Left lung (tissue), 10 donors: ENCODE results near the gene BMAL2. TPM values are rescaled to one million over a fixed set of nuclear protein-coding genes. Genes with fewer than 3 reads are reported as not detected.
A peak's percentile ranks its signal among the peaks of the same experiment; 100 is the strongest.

Experiments
- ATAC-seq: fragments of 200-7000 bp; cut with Tn5 transposase; one replicate; pipeline ENCODE4 v1.9.1; 2020; ENCODE audit warnings: moderate library complexity
- DNase-seq, 4 donors: peaks; one replicate each; pipeline ENCODE4 v3.0.0-alpha.2; 2013 to 2020
- H3K27ac ChIP-seq, 2 donors: fragments of 200-600 bp; sonication (generic) in 1 of 2; one replicate each; pipeline versions ENCODE4 v1.5.0 to v1.8.0; 2020 to 2021
- H3K27me3 ChIP-seq, 2 donors: fragments of 200-600 bp; sonication (generic) in 1 of 2; one replicate each; pipeline versions ENCODE4 v1.5.0 to v1.8.0; 2020 to 2021
- H3K36me3 ChIP-seq, 2 donors: fragments of 200-600 bp; sonication (generic) in 1 of 2; one replicate each; pipeline versions ENCODE4 v1.5.0 to v1.8.0; 2020 to 2021
- H3K4me1 ChIP-seq, 2 donors: fragments of 200-600 bp; one replicate each; pipeline ENCODE4 v1.8.0; 2021
- H3K4me3 ChIP-seq, 2 donors: fragments of 200-600 bp; sonication (generic) in 1 of 2; one replicate each; pipeline versions ENCODE4 v1.5.0 to v1.8.0; 2020 to 2021; ENCODE audit warnings: mild to moderate bottlenecking in 1 of 2
- H3K9me3 ChIP-seq, 2 donors: fragments of 200-600 bp; sonication (generic) in 1 of 2; one replicate each; pipeline versions ENCODE4 v1.5.0 to v1.8.0; 2020 to 2021
- CTCF ChIP-seq, 2 donors: fragments of 200-600 bp; sonication (generic) in 1 of 2; IDR thresholded peaks; one replicate each; pipeline versions ENCODE4 v1.5.0 to v1.8.0; 2021; ENCODE audit warnings: antibody characterized with exemption in 2 of 2
- intact Hi-C, 2 donors: fragments of 100-400 bp; cut with DNase I; formaldehyde crosslinking; loops; one replicate each; pipeline versions ENCODE4 v1.11.2 to v1.14.2; 2022
- polyA plus RNA-seq, 6 donors: library from polyadenylated mRNA; unstranded; fragments of 120-200 nt; gene quantifications; one replicate each; pipeline ENCODE4 v1.2.1, GENCODE V29; 2013; ENCODE audit not compliant: insufficient read length in 6 of 6
- total RNA-seq, 2 donors: library from RNA; stranded (reverse); fragmentation: NEBNext Ultra II Directional; extraction: Animal tissue kit (Norgen Biotek cat#: 25700); gene quantifications; one replicate each; pipeline ENCODE4 v1.2.1, GENCODE V29; 2021
- donor health status: DM: no; HTN: yes; CAD: no.
- donor health status: DM: no; HTN: no; CAD: no.

BMAL2 gene
- total and polyA plus RNA-seq, 8 donors = 3.2 to 14.1 (median 4.2) TPM

- no peak overlapping the region for H3K4me3 ChIP-seq
- DNase-seq = no peak
- intact Hi-C loops = no loop called here
- H3K27me3 ChIP-seq = peaks cover 0 to 25% of the 10 kb centered on the region in 2 donors
- H3K9me3 ChIP-seq = no peaks in the 10 kb centered on the region
- no peaks in the 10 kb centered on the region for H3K36me3 ChIP-seq
- peak; percentile 3 for ATAC-seq
- H3K27ac ChIP-seq = no peak overlapping the region
- TF ChIP-seq CTCF (IDR thresholded peaks at IDR 0.05) = no peak
- H3K4me1 ChIP-seq = peaks cover 0 to 24% of the 10 kb centered on the region in 2 donors
Measured at GRCh38 chr12:27336282-27336653, 3.6 kb downstream of the BMAL2 start.

- DNase-seq = no peak
- Histone ChIP-seq H3K4me1 (peaks cover 0 to 13% of the 10 kb centered on the region in 2 donors), H3K9me3 (no peaks in the 10 kb centered on the region), H3K27ac (no peak overlapping the region), H3K27me3 (peaks cover 0 to 15% of the 10 kb centered on the region in 2 donors), H3K4me3 (no peak overlapping the region), H3K36me3 (no peaks in the 10 kb centered on the region)
- no peak for ATAC-seq
- TF ChIP-seq CTCF (IDR thresholded peaks at IDR 0.05) = no peak
- intact Hi-C loops = no loop called here
Measured at GRCh38 chr12:27337376-27337775, 4.7 kb downstream of the BMAL2 start.

GRCh38 chr12:27338473-27338872 is 5.8 kb downstream of the BMAL2 start:
- TF ChIP-seq CTCF (IDR thresholded peaks at IDR 0.05) = no peak
- Histone ChIP-seq H3K4me1 (peaks cover 0 to 9% of the 10 kb centered on the region in 2 donors), H3K27me3 (peaks cover 0 to 6% of the 10 kb centered on the region in 2 donors), H3K4me3 (no peak overlapping the region), H3K27ac (no peak overlapping the region), H3K36me3 (no peaks in the 10 kb centered on the region), H3K9me3 (no peaks in the 10 kb centered on the region)
- no peak for DNase-seq
- ATAC-seq = no peak
- intact Hi-C loops = no loop called here

GRCh38 chr12:27340971-27341370 is 8.3 kb downstream of the BMAL2 start:
- no peak overlapping the region for H3K4me3 ChIP-seq
- H3K27me3 ChIP-seq = no peaks in the 10 kb centered on the region
- intact Hi-C loops = no loop called here
- DNase-seq = no peak
- H3K4me1 ChIP-seq = no peaks in the 10 kb centered on the region
- no peak for ATAC-seq
- H3K9me3 ChIP-seq = no peaks in the 10 kb centered on the region
- H3K36me3 ChIP-seq = no peaks in the 10 kb centered on the region
- H3K27ac ChIP-seq = no peak overlapping the region
- no peak for TF ChIP-seq CTCF (IDR thresholded peaks at IDR 0.05)

- intact Hi-C loops = no loop called here
- H3K9me3 ChIP-seq = no peaks in the 10 kb centered on the region
- TF ChIP-seq CTCF (IDR thresholded peaks at IDR 0.05) = no peak
- H3K4me3 ChIP-seq = no peak overlapping the region
- ATAC-seq = no peak
- no peaks in the 10 kb centered on the region for H3K27me3 ChIP-seq
- no peaks in the 10 kb centered on the region for H3K4me1 ChIP-seq
- DNase-seq = no peak
- no peaks in the 10 kb centered on the region for H3K36me3 ChIP-seq
- H3K27ac ChIP-seq = no peak overlapping the region
Measured at GRCh38 chr12:27342536-27342935, 9.9 kb downstream of the BMAL2 start.
